ENCODE data around the gene ATAD3B.
"Not testable (repeated sequence)": the region's sequence is repeated elsewhere in the genome, so short reads cannot be mapped to it uniquely, and the experiment has no call there.

ATAD3B gene

GRCh38 chr1:1427106-1427819, 44.3 kb upstream of the ATAD3B start:
- Histone ChIP-seq H2AK5ac (ENCODE audit: low read length) (no peak overlapping the region), H3K18ac (ENCODE audit: low read length) (peak overlapping the region; percentile 72), H3K4me1 (ENCODE audit: control insufficient read depth in 1 of 2, insufficient read depth in 2 of 2, low read length in 2 of 2) (peaks cover 45 to 48% of the 10 kb centered on the region in 2 experiments), H3K79me1 (ENCODE audit: low read length) (peaks cover 39% of the 10 kb centered on the region), H3K4ac (ENCODE audit: low read depth, low read length) (peak overlapping the region; percentile 61), H3K4me3 (ENCODE audit: low read depth, low read length) (peak overlapping the region; percentile 63), H3K36me3 (ENCODE audit: control insufficient read depth in 1 of 2, insufficient read depth in 2 of 2, low read length in 2 of 2) (no peaks in the 10 kb centered on the region), H3K79me2 (ENCODE audit: control insufficient read depth, insufficient read depth, low read length, poor library complexity) (peaks cover 7% of the 10 kb centered on the region), H3K27ac (ENCODE audit: low read depth, low read length) (no peak overlapping the region), H3K14ac (ENCODE audit: low read length) (peak overlapping the region; percentile 77), H3K27me3 (ENCODE audit: insufficient read depth, low read length) (no peaks in the 10 kb centered on the region), H3K4me2 (ENCODE audit: low read length) (peak overlapping the region; percentile 61), H4K8ac (ENCODE audit: low read depth, low read length) (peak overlapping the region; percentile 73), H2BK12ac (ENCODE audit: low read length) (no peak overlapping the region), H2BK120ac (ENCODE audit: insufficient read depth, low read length, poor library complexity) (peak overlapping the region; percentile 37), H2AFZ (ENCODE audit: insufficient read depth, low read length, poor library complexity) (no peak overlapping the region), H2BK5ac (ENCODE audit: low read depth, low read length, poor library complexity) (peak overlapping the region; percentile 25), H4K12ac (ENCODE audit: low read depth, low read length) (peak overlapping the region; percentile 57), H3K9me3 (ENCODE audit: insufficient read depth, low read depth, low read length) (no peaks in the 10 kb centered on the region), H3K9ac (ENCODE audit: low read length) (no peak overlapping the region), H4K91ac (ENCODE audit: low read depth, low read length) (peak overlapping the region; percentile 91), H3K23ac (ENCODE audit: low read length) (no peak overlapping the region)
- DNase-seq: peak in 1 of 2 donors; percentile 26
- WGBS (ENCODE audit: extremely low coverage, insufficient coverage, insufficient read length): 100% methylated on average over 2 of the region's 66 CpGs

GRCh38 chr1:1427820-1428148, 43.8 kb upstream of the ATAD3B start:
- H3K27me3 ChIP-seq (ENCODE audit: insufficient read depth, low read length): no peaks in the 10 kb centered on the region
- peak overlapping the region; percentile 61 for H3K4me2 ChIP-seq (ENCODE audit: low read length)
- no peak overlapping the region for H3K23ac ChIP-seq (ENCODE audit: low read length)
- WGBS (ENCODE audit: extremely low coverage, insufficient coverage, insufficient read length): no CpG with 5 or more reads among the region's 22 CpGs
- no peak overlapping the region for H3K27ac ChIP-seq (ENCODE audit: low read depth, low read length)
- peak overlapping the region; percentile 61 for H3K4ac ChIP-seq (ENCODE audit: low read depth, low read length)
- H3K4me3 ChIP-seq (ENCODE audit: low read depth, low read length): peak overlapping the region; percentile 63
- H3K9ac ChIP-seq (ENCODE audit: low read length): no peak overlapping the region
- H3K79me2 ChIP-seq (ENCODE audit: control insufficient read depth, insufficient read depth, low read length, poor library complexity): peaks cover 9% of the 10 kb centered on the region
- H4K8ac ChIP-seq (ENCODE audit: low read depth, low read length): peak overlapping the region; percentile 73
- H3K9me3 ChIP-seq (ENCODE audit: insufficient read depth, low read depth, low read length): no peaks in the 10 kb centered on the region
- H3K4me1 ChIP-seq (ENCODE audit: control insufficient read depth in 1 of 2, insufficient read depth in 2 of 2, low read length in 2 of 2): peaks cover 46 to 49% of the 10 kb centered on the region in 2 experiments
- H4K12ac ChIP-seq (ENCODE audit: low read depth, low read length): peak overlapping the region; percentile 57
- no peak for DNase-seq
- no peak overlapping the region for H2AK5ac ChIP-seq (ENCODE audit: low read length)
- peak overlapping the region; percentile 37 for H2BK120ac ChIP-seq (ENCODE audit: insufficient read depth, low read length, poor library complexity)
- H2BK12ac ChIP-seq (ENCODE audit: low read length): no peak overlapping the region
- H3K14ac ChIP-seq (ENCODE audit: low read length): peak overlapping the region; percentile 77
- H3K36me3 ChIP-seq (ENCODE audit: control insufficient read depth in 1 of 2, insufficient read depth in 2 of 2, low read length in 2 of 2): no peaks in the 10 kb centered on the region
- peak overlapping the region; percentile 91 for H4K91ac ChIP-seq (ENCODE audit: low read depth, low read length)
- no peak overlapping the region for H2AFZ ChIP-seq (ENCODE audit: insufficient read depth, low read length, poor library complexity)
- H3K18ac ChIP-seq (ENCODE audit: low read length): peak overlapping the region; percentile 72
- peaks cover 41% of the 10 kb centered on the region for H3K79me1 ChIP-seq (ENCODE audit: low read length)
- peak overlapping the region; percentile 25 for H2BK5ac ChIP-seq (ENCODE audit: low read depth, low read length, poor library complexity)

GRCh38 chr1:1428174-1428573, 43.4 kb upstream of the ATAD3B start:
- no peak overlapping the region for H3K4me3 ChIP-seq (ENCODE audit: low read depth, low read length)
- H2BK120ac ChIP-seq (ENCODE audit: insufficient read depth, low read length, poor library complexity): peak overlapping the region; percentile 8
- H3K4ac ChIP-seq (ENCODE audit: low read depth, low read length): no peak overlapping the region
- peaks cover 42% of the 10 kb centered on the region for H3K79me1 ChIP-seq (ENCODE audit: low read length)
- no peak overlapping the region for H4K8ac ChIP-seq (ENCODE audit: low read depth, low read length)
- DNase-seq: peak in 1 of 2 donors; percentile 19
- H3K36me3 ChIP-seq (ENCODE audit: control insufficient read depth in 1 of 2, insufficient read depth in 2 of 2, low read length in 2 of 2): no peaks in the 10 kb centered on the region
- H4K12ac ChIP-seq (ENCODE audit: low read depth, low read length): no peak overlapping the region
- peak overlapping the region; percentile 41 for H2BK12ac ChIP-seq (ENCODE audit: low read length)
- H3K27me3 ChIP-seq (ENCODE audit: insufficient read depth, low read length): no peaks in the 10 kb centered on the region
- WGBS (ENCODE audit: extremely low coverage, insufficient coverage, insufficient read length): no CpG with 5 or more reads among the region's 19 CpGs
- no peak overlapping the region for H3K18ac ChIP-seq (ENCODE audit: low read length)
- no peak overlapping the region for H2BK5ac ChIP-seq (ENCODE audit: low read depth, low read length, poor library complexity)
- peak overlapping the region; percentile 8 for H4K91ac ChIP-seq (ENCODE audit: low read depth, low read length)
- H3K4me2 ChIP-seq (ENCODE audit: low read length): no peak overlapping the region
- H3K14ac ChIP-seq (ENCODE audit: low read length): no peak overlapping the region
- H3K79me2 ChIP-seq (ENCODE audit: control insufficient read depth, insufficient read depth, low read length, poor library complexity): peaks cover 11% of the 10 kb centered on the region
- no peaks in the 10 kb centered on the region for H3K9me3 ChIP-seq (ENCODE audit: insufficient read depth, low read depth, low read length)
- no peak overlapping the region for H3K9ac ChIP-seq (ENCODE audit: low read length)
- H3K4me1 ChIP-seq (ENCODE audit: control insufficient read depth in 1 of 2, insufficient read depth in 2 of 2, low read length in 2 of 2): peaks cover 45 to 48% of the 10 kb centered on the region in 2 experiments
- no peak overlapping the region for H3K27ac ChIP-seq (ENCODE audit: low read depth, low read length)
- H2AK5ac ChIP-seq (ENCODE audit: low read length): peak overlapping the region; percentile 84
- no peak overlapping the region for H3K23ac ChIP-seq (ENCODE audit: low read length)
- no peak overlapping the region for H2AFZ ChIP-seq (ENCODE audit: insufficient read depth, low read length, poor library complexity)

GRCh38 chr1:1428967-1429366, 42.6 kb upstream of the ATAD3B start:
- H3K27ac ChIP-seq (ENCODE audit: low read depth, low read length); H3K23ac ChIP-seq (ENCODE audit: low read length); H4K12ac ChIP-seq (ENCODE audit: low read depth, low read length); H2AK5ac ChIP-seq (ENCODE audit: low read length); DNase-seq; H2AFZ ChIP-seq (ENCODE audit: insufficient read depth, low read length, poor library complexity); H3K36me3 ChIP-seq (ENCODE audit: control insufficient read depth in 1 of 2, insufficient read depth in 2 of 2, low read length in 2 of 2); H2BK12ac ChIP-seq (ENCODE audit: low read length); H2BK5ac ChIP-seq (ENCODE audit: low read depth, low read length, poor library complexity); H4K8ac ChIP-seq (ENCODE audit: low read depth, low read length); H3K27me3 ChIP-seq (ENCODE audit: insufficient read depth, low read length); H2BK120ac ChIP-seq (ENCODE audit: insufficient read depth, low read length, poor library complexity); H3K9ac ChIP-seq (ENCODE audit: low read length); H3K4me3 ChIP-seq (ENCODE audit: low read depth, low read length); H3K4me2 ChIP-seq (ENCODE audit: low read length); H3K4ac ChIP-seq (ENCODE audit: low read depth, low read length); H3K18ac ChIP-seq (ENCODE audit: low read length); H3K14ac ChIP-seq (ENCODE audit: low read length); H4K91ac ChIP-seq (ENCODE audit: low read depth, low read length); H3K9me3 ChIP-seq (ENCODE audit: insufficient read depth, low read depth, low read length): not testable (repeated sequence)
- peaks cover 46% of the 10 kb centered on the region for H3K79me1 ChIP-seq (ENCODE audit: low read length)
- WGBS (ENCODE audit: extremely low coverage, insufficient coverage, insufficient read length): no CpG with 5 or more reads among the region's 6 CpGs
- peaks cover 17% of the 10 kb centered on the region for H3K79me2 ChIP-seq (ENCODE audit: control insufficient read depth, insufficient read depth, low read length, poor library complexity)
- peaks cover 51 to 53% of the 10 kb centered on the region in 2 experiments for H3K4me1 ChIP-seq (ENCODE audit: control insufficient read depth in 1 of 2, insufficient read depth in 2 of 2, low read length in 2 of 2)

All from trophoblast cell (in vitro differentiated cells and primary cell).